GM21529 (cell line): ENCODE measurements around the gene STK11.
"Not testable (repeated sequence)": the region's sequence is repeated elsewhere in the genome, so short reads cannot be mapped to it uniquely, and the experiment has no call there.

Experiments used
- ATAC-seq: cut with Tn5 transposase; IDR thresholded peaks from one replicate; pipeline ENCODE4 v1.9.1; 2021; ENCODE audit not compliant: unreplicated experiment

STK11 gene

GRCh38 chr19:1169411-1169791 is 36.2 kb upstream of the STK11 start:
- ATAC-seq: no peak

GRCh38 chr19:1169921-1170885 is 35.4 kb upstream of the STK11 start:
- ATAC-seq: no peak

- ATAC-seq: no peak
Measured at GRCh38 chr19:1170938-1171754, 34.4 kb upstream of the STK11 start.

GRCh38 chr19:1171755-1172352 is 33.7 kb upstream of the STK11 start:
- ATAC-seq: no peak

- no peak for ATAC-seq
Measured at GRCh38 chr19:1172353-1173158, 33.0 kb upstream of the STK11 start.

- no peak for ATAC-seq
Measured at GRCh38 chr19:1173159-1173844, 32.3 kb upstream of the STK11 start.

- ATAC-seq: no peak
Measured at GRCh38 chr19:1173845-1174809, 31.5 kb upstream of the STK11 start, which contains the start of gene SBNO2. Gene SBNO2, minus strand, starts transcription at chr19:1174268. Its CDS starts 19,992 bp downstream, at chr19:1154276.

- ATAC-seq: no peak
Measured at GRCh38 chr19:1177322-1178114, 28.1 kb upstream of the STK11 start.

GRCh38 chr19:1181606-1182005 is 24.0 kb upstream of the STK11 start:
- no peak for ATAC-seq

GRCh38 chr19:1182068-1182467 is 23.5 kb upstream of the STK11 start:
- ATAC-seq: no peak

GRCh38 chr19:1182727-1183126 is 22.9 kb upstream of the STK11 start:
- no peak for ATAC-seq

GRCh38 chr19:1183543-1184172 is 21.9 kb upstream of the STK11 start:
- ATAC-seq: peak; percentile 52

GRCh38 chr19:1189419-1189818 is 16.2 kb upstream of the STK11 start:
- no peak for ATAC-seq

- ATAC-seq: no peak
Measured at GRCh38 chr19:1199531-1199930, 6.0 kb upstream of the STK11 start.

GRCh38 chr19:1200614-1201013 is 5.0 kb upstream of the STK11 start:
- not testable (repeated sequence) for ATAC-seq

- ATAC-seq: no peak
Measured at GRCh38 chr19:1206150-1206863, 729 bp downstream of the STK11 start.

- ATAC-seq: no peak
Measured at GRCh38 chr19:1206864-1207450, 1.4 kb downstream of the STK11 start.
